GM21717 (cell line): ENCODE data around the gene CNTN4.
"Not testable (repeated sequence)": the region's sequence is repeated elsewhere in the genome, so short reads cannot be mapped to it uniquely, and the experiment has no call there.

Experiments
- ATAC-seq: cut with Tn5 transposase; IDR thresholded peaks from one replicate; pipeline ENCODE4 v1.9.1; 2021; ENCODE audit warnings: mild to moderate bottlenecking, moderate library complexity; ENCODE audit not compliant: unreplicated experiment

The CNTN4 gene

DNA sequence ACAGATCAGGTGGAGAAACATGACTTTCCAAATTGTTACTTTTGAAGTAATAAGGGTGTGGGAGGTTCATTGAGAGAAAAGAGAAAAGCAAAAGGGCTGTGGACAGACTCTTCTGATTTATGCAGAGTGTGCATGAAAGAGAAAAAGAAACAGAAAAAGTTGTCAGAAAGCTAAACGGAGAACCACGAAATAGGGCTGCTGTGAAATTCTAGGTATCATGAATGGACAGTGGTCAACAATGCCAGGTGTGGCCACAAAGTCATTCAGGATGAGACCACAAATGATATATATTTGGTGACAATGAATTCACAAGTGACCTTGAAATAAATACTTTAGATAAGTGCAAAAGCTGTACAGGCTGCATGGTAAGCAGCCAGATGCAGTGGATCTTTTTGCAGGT lies 841.4 kb downstream of the CNTN4 start:
- ATAC-seq: peak; percentile 34

DNA sequence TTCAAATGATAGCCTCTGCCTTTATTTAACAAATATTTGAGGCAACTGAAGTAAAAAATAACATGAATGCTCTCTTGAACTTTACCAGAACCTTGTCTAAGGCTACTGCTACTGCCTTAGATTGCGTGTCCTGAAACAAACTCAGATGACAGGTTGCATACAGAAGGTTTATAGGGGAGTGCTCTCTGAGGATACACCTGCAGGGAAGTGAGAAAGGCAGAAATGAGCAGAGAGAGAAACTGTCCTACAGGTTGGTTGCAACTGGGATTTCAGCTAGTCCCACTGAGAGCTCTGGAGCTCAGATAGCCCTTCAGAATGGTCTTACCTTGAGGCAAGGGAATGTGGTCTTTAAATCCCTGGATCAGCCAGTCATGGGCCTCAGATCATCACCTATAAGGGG lies 846.0 kb downstream of the CNTN4 start:
- ATAC-seq: peak; percentile 97

DNA sequence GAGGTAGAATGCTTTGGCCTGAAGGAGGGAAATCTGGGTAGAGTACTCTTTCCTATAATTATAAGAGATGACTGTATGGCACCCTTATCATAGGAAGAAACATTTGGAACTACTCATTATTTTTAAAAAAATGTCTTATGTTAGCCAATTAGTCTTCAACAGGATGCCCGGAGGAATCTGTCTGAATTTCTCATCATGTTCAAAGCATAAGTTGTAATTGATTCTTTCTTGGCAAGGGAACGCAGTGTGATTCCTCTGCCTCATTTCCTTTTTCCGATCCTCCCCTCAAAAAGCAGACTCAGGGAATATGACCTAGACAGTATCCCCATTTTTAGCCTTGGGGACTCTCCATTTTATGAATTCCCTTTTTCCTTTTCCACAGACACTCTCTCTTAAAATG lies 846.5 kb downstream of the CNTN4 start:
- ATAC-seq: no peak

DNA sequence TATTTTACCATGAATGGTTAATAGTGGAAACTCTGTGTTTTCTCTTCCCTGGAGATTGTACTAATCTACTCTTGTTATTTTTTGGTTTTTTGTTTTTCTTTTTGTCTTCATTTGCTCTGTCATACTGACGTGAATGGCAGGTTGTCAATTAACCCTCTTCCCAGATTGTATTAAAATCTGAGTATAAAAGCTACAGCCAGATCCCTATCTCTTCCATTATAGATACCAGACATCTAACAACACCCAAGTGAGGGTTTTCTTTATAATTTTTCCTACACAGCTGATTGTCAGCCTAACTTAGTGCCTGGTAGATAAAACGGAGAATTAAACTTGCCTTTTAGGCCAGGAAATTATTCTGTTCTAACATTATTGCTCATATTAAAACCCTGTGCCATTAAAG lies 848.9 kb downstream of the CNTN4 start:
- no peak for ATAC-seq

DNA sequence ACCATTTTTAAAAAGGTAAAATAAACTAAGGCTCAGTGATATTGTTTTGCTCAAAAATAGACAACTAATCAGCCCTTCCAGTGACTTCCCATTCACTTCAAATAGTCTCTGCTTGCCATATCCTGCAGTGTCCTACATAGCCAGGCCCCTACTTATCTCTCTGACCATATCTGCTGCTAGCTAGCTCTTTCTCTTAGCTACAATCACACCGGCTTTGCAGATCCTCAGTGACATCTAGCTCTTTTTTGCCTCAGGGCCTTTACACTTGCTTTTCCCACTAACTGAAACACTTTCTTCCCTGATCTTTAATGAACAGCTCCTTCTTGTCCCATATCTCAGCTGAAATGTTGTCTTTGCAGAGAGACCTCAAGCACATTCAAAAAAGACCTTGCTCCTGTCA lies 850.2 kb downstream of the CNTN4 start:
- ATAC-seq: no peak

- no peak for ATAC-seq
These were observed 851.5 kb downstream of the CNTN4 start for GRCh38 chr3:2950159-2950558.

- no peak for ATAC-seq
These were observed 858.4 kb downstream of the CNTN4 start for GRCh38 chr3:2957115-2957514.

DNA sequence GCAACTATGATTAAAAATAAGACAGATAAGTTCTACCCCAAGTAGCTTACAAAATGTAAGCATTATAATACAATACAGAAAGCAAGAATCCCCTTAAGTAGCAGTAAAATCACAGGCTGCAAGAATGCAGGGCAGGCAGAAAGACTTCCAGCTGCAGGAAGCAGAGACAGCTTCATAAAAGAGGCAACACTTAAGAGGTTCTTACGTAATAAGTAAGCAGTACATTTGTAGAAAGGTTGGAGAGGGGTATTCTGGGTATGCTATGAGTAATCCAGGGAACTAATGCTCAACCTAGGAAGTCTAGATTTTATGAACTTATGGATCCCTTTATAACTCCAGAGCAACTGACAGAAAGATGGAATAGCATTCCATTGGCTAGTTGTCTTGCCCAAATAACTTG lies 859.9 kb downstream of the CNTN4 start:
- ATAC-seq: no peak

DNA sequence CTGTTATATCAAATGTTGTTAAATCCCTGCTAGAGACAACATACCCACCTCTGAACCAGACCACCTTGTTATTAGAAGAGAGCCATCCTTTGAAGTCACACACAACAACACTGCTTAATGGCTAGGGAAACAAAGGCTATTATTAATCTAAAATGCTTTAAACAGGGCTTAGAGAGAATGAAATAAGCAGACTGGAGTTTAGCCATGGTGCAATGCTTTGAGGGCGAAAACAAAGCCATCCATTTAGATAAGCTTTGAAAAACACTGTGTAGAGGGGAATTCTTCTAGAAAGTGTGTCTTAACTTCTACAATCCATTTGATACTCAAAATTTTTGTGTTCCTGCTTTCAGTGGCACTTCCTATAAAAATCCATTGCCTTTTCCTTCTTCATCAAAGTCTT lies 862.9 kb downstream of the CNTN4 start:
- ATAC-seq: no peak

- ATAC-seq: no peak
These were observed 869.2 kb downstream of the CNTN4 start for GRCh38 chr3:2967871-2968270.

- no peak for ATAC-seq
These were observed 869.8 kb downstream of the CNTN4 start for GRCh38 chr3:2968475-2968874.

DNA sequence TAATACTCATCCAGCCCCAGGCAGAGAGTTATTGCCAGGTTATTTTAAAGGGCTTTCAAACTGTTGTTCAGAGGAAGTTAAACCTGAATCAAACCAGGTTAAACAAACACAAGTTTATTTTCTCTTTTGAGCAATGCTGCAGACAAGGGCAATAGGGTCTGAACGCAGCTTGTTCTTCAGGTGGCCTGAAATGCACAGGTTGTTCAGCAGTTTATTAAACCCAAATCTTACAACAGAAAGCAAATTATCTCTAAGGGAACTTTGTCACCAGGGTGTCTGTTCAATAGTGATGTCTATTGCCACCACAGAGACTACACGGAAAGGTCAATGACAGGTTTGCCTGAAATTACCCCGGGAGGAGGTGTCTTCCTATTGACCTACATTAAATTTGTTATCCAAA lies 877.5 kb downstream of the CNTN4 start:
- no peak for ATAC-seq

DNA sequence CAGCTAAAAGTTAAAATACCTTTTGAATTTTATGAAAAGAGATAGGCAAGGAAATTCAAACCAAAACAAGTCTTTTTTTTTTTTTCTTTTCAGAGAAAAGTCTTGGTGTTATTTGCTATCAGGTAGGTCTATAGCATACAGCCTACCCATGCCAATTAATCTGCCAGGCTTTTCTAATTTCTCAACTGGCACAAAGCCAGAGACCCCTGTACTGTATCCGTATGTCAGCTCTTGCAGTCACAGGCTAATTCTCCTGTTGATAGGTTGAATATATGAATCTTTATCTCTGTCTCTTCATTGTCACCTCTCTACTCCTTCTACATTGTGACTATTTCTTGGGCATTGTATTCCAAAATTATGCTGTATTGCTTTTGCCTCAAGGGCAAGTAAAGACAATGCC lies 878.1 kb downstream of the CNTN4 start:
- ATAC-seq: no peak

GRCh38 chr3:2978977-2979732 lies 880.5 kb downstream of the CNTN4 start:
- ATAC-seq: no peak

- ATAC-seq: no peak
These were observed 885.6 kb downstream of the CNTN4 start for GRCh38 chr3:2984005-2984830.

- no peak for ATAC-seq
These were observed 886.2 kb downstream of the CNTN4 start for GRCh38 chr3:2984831-2985220.

GRCh38 chr3:2985479-2985878 lies 886.8 kb downstream of the CNTN4 start:
- no peak for ATAC-seq

DNA sequence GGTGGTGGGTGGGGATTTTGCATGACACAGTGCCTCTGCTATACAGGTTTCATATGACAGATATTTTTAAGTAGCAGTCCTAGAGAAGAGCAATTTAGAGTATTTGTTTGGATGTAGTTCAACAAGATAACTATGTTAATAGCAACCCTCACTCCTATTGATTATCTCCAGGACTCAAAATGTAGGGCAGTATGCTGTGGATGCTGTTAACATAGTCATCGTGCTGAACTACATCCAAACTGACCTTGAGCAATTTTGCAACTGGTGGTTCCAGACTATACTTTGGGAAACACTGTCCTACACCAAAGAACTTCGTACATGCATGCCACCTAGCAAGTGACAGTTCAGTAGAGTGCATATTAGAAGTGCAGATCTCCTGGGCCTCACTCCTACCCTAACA lies 893.9 kb downstream of the CNTN4 start:
- no peak for ATAC-seq

DNA sequence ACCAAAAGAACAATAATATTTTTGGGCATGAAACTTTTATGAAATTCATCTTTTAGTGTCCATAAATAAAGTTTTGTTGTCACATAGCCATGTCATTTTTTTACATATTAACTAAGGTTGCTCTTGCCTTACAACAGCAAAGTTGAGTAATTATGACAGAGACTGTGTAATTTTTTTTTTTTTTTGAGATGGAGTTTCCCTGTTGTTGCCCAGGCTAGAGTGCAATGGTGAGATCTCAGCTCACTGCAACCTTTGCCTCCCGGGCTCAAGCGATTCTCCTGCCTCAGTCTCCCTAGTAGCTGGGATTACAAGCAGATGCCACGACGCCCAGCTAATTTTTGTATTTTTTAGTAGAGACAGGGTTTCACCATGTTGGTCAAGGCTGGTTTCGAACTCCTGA lies 894.5 kb downstream of the CNTN4 start:
- not testable (repeated sequence) for ATAC-seq

DNA sequence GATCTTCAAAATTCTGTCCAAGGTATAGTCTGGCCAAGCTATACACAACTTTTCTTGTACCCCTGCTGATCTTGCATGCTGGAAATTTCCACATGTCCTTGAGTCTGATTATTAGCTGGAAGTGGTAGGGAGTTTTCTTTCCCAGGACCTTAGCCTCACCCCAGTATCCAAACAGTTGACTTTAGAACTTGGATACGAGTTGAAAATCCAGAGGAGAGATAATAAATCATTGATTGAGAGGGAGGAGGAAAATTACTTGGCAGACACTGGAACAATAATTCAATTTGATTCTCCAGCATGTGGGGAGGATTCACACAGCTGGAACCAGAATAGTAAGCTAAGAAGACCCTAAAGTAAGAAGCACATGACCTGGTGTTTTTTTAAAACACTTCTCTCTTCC lies 895.1 kb downstream of the CNTN4 start:
- ATAC-seq: no peak

DNA sequence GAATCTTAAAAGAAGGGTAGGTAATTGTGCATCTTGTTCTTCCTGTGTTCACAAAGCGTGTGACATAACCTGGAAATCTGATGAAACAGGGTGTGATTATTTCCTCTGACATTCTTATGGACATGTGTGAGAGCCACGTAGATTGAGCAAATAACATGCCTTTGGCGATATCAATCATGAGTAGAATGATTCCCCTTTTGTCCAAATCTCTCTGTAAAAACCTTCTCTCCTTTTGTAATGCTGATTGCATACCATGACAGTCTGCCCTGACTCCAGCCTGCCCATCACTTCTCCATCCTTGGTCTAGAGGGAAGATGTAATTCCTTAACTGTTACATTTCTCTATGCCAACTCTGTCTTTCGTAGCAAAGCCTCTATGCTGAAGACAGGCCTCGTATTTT lies 896.5 kb downstream of the CNTN4 start:
- ATAC-seq: no peak

DNA sequence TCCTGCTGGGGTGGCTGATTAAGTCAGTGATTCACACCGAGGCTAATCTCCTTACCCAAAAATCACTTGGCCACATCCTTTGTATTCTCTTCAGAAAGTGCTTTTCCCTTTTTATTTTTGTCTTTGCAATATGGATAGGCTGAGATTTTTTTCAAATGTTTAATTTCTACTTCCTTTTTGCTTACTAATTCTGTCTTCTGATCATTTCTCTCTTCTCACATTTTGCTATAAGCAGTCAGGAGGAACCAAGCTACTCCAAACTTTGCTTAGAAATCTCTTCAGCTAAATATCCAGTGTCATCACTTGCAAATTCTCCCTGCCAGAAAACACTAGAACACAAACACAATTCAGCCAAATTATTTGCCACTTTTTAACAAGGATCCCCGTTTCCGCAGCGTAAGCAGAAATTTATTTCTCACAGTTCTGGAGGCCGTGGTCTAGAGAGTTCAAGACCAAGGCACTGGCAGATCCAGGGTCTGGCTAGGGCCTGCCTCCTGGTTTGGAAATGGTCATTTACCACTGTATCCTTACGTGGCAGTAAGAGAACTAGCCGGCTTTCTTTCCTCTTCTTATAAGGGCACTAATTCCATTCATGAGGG lies 906.6 kb downstream of the CNTN4 start:
- ATAC-seq: no peak
